Astrocyte of the cerebellum (primary cell): Measurements from ENCODE around the gene SORT1.
A peak's percentile ranks its signal among the peaks of the same experiment; 100 is the strongest.

Source experiments
- DNase-seq: peaks from one replicate; pipeline ENCODE4 v3.0.0-alpha.2; 2011; ENCODE audit warnings: low read depth
- H3K4me3 ChIP-seq: 2 replicates; pipeline ENCODE4 v1.5.1; 2011; ENCODE audit warnings: mild to moderate bottlenecking, low read depth, low read length, moderate library complexity
- in situ Hi-C: cut with HindIII; loops from 2 replicates; pipeline ENCODE4 v1.10.0; 2017; ENCODE audit warnings: low sequenced_read_pairs
- TF ChIP-seq, protein P1 (sequence below): IDR thresholded peaks from 2 replicates; pipeline ENCODE4 v1.5.1; 2012; ENCODE audit warnings: low read length, low read depth, moderate library complexity, mild to moderate bottlenecking; ENCODE audit errors: missing control alignments

SORT1 gene

GRCh38 chr1:109269212-109269980 lies 128.3 kb downstream of the SORT1 start:
- in situ Hi-C loops: no loop called here
- no peak overlapping the region for H3K4me3 ChIP-seq
- TF ChIP-seq, protein P1, sequence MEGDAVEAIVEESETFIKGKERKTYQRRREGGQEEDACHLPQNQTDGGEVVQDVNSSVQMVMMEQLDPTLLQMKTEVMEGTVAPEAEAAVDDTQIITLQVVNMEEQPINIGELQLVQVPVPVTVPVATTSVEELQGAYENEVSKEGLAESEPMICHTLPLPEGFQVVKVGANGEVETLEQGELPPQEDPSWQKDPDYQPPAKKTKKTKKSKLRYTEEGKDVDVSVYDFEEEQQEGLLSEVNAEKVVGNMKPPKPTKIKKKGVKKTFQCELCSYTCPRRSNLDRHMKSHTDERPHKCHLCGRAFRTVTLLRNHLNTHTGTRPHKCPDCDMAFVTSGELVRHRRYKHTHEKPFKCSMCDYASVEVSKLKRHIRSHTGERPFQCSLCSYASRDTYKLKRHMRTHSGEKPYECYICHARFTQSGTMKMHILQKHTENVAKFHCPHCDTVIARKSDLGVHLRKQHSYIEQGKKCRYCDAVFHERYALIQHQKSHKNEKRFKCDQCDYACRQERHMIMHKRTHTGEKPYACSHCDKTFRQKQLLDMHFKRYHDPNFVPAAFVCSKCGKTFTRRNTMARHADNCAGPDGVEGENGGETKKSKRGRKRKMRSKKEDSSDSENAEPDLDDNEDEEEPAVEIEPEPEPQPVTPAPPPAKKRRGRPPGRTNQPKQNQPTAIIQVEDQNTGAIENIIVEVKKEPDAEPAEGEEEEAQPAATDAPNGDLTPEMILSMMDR: no peak
- no peak for DNase-seq

- TF ChIP-seq, protein P1: no peak
- no peak overlapping the region for H3K4me3 ChIP-seq
- no peak for DNase-seq
- in situ Hi-C loops: no loop called here
These were observed 129.1 kb downstream of the SORT1 start for GRCh38 chr1:109268431-109269211.

- TF ChIP-seq, protein P1: no peak
- no peak for DNase-seq
- in situ Hi-C loops: no loop called here
- no peak overlapping the region for H3K4me3 ChIP-seq
These were observed 129.9 kb downstream of the SORT1 start for GRCh38 chr1:109267743-109268300.

DNA sequence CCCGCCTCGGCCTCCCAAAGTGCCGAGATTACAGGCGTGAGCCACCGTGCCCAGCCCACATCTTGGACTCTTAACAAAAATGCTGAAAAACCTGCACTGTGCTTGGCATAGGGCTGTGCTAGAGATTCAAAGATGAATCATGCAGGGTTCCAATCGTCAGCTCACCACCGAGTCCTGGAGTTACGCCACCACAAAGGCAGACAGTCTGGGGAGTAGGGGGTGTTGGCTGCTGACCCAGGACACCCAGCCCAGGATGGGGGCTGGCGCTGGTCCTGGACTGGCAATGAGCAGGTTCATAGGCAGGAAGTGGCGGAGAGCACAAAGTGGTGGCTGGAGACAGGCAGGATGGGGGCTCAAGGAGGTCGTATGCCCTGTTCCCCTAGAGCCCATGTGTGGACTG lies 130.8 kb downstream of the SORT1 start:
- TF ChIP-seq, protein P1: no peak
- DNase-seq: peak; percentile 76
- no peak overlapping the region for H3K4me3 ChIP-seq
- in situ Hi-C loops: no loop called here

GRCh38 chr1:109265741-109266330 lies 131.9 kb downstream of the SORT1 start:
- no peak overlapping the region for H3K4me3 ChIP-seq
- in situ Hi-C loops: no loop called here
- TF ChIP-seq, protein P1: no peak
- DNase-seq: no peak

DNA sequence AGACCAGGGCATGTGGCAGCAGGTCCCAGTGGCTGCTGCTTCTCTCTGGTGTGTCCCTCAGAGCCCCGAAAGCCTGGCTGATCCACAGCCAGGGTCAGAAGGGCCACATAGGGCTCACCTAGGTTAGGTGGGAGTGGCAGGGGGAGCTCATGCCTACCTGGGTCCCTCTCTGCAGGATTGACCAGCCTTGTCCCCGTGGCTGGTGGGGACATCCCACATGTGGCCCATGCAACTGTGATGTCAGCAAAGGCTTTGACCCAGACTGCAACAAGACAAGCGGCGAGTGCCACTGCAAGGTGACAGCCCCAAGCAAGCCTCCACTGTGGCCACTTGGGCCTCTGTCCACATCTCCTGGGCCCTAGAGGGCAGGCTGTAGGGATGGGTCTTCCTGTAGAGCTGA lies 132.7 kb downstream of the SORT1 start:
- in situ Hi-C loops: no loop called here

More for the DNA sequence above, 132.7 kb downstream of the SORT1 start:
- TF ChIP-seq, protein P1: no peak
- no peak for DNase-seq
- no peak overlapping the region for H3K4me3 ChIP-seq
